Nephron progenitor cell (in vitro differentiated cells): ENCODE data around the gene INSC.

Experiments
- DNase-seq: peaks from one replicate; pipeline ENCODE4 v3.0.0; 2021
- H3K27ac Mint-ChIP-seq: 2 replicates; pipeline ENCODE4 v1.8.0; 2021; ENCODE audit warnings: mild to moderate bottlenecking, moderate library complexity, mixed read lengths
- H3K27me3 Mint-ChIP-seq: 2 replicates; pipeline ENCODE4 v1.8.0; 2021; ENCODE audit warnings: mild to moderate bottlenecking, low read depth, mixed read lengths; ENCODE audit not compliant: poor library complexity
- H3K36me3 Mint-ChIP-seq: 2 replicates; pipeline ENCODE4 v1.8.0; 2021; ENCODE audit warnings: low read depth, mixed read lengths
- H3K4me1 Mint-ChIP-seq: 2 replicates; pipeline ENCODE4 v1.8.0; 2021; ENCODE audit warnings: mixed read lengths
- H3K4me3 Mint-ChIP-seq: 2 replicates; pipeline ENCODE4 v1.8.0; 2021; ENCODE audit warnings: mild to moderate bottlenecking, moderate library complexity, mixed read lengths
- H3K9me3 Mint-ChIP-seq: 2 replicates; pipeline ENCODE4 v1.8.0; 2021; ENCODE audit warnings: mild to moderate bottlenecking, moderate library complexity, mixed read lengths
- TF ChIP-seq, protein P1 (sequence below): fragments of 200-600 bp; sonication (generic); IDR thresholded peaks from 2 replicates; pipeline ENCODE4 v1.5.0; 2021; ENCODE audit warnings: antibody characterized with exemption

INSC gene

GRCh38 chr11:15195454-15196200 lies 80.9 kb downstream of the INSC start:
- H3K4me1 Mint-ChIP-seq, result no peaks in the 10 kb centered on the region
- TF ChIP-seq, protein P1, sequence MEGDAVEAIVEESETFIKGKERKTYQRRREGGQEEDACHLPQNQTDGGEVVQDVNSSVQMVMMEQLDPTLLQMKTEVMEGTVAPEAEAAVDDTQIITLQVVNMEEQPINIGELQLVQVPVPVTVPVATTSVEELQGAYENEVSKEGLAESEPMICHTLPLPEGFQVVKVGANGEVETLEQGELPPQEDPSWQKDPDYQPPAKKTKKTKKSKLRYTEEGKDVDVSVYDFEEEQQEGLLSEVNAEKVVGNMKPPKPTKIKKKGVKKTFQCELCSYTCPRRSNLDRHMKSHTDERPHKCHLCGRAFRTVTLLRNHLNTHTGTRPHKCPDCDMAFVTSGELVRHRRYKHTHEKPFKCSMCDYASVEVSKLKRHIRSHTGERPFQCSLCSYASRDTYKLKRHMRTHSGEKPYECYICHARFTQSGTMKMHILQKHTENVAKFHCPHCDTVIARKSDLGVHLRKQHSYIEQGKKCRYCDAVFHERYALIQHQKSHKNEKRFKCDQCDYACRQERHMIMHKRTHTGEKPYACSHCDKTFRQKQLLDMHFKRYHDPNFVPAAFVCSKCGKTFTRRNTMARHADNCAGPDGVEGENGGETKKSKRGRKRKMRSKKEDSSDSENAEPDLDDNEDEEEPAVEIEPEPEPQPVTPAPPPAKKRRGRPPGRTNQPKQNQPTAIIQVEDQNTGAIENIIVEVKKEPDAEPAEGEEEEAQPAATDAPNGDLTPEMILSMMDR, result no peak
- no peaks in the 10 kb centered on the region for H3K36me3 Mint-ChIP-seq
- no peak overlapping the region for H3K4me3 Mint-ChIP-seq
- H3K27ac Mint-ChIP-seq, result no peak overlapping the region
- H3K27me3 Mint-ChIP-seq, result peaks cover 21% of the 10 kb centered on the region
- no peak for DNase-seq
- no peaks in the 10 kb centered on the region for H3K9me3 Mint-ChIP-seq

DNA sequence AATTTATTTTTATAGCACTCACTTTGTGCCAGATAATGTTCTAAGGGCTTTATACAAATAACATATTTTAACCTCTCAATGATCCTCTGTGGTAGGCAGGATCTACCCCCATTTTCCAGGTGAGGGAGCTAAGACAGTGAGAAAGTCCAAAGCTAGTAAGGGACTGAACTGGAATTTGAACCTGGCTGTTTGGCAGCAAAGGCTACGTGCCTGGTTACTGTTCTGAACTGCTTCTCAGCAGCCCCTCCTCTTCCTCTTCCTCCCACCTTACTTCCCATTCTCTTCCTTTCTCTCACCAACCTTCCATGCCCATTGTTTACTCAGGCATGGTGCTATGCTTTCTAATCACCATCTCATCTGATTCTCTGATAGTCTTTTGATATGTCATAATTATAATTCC lies 82.0 kb downstream of the INSC start:
- Mint-ChIP-seq H3K4me1 (no peaks in the 10 kb centered on the region), H3K4me3 (no peak overlapping the region), H3K36me3 (no peaks in the 10 kb centered on the region), H3K27me3 (peaks cover 20% of the 10 kb centered on the region), H3K9me3 (no peaks in the 10 kb centered on the region), H3K27ac (no peak overlapping the region)
- no peak for DNase-seq
- TF ChIP-seq, protein P1, result no peak

DNA sequence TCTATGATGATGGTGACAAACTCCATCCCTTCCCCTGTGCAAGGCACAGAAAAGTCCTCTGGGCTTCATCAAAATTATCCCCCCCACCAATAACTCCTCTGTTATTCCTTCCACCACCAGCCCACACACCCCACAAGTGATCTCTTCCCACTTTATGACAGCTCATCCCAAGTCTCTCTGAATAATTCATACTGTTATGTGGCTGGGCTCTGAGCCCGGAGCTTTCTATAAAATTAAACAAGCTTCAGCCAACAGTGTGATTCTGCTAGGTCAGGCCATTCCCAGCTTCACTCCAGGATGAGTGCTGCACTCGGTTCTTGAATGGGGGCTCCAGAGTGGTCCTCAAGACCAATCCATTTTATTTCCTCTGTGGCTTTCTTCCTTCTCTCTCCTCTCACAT lies 83.0 kb downstream of the INSC start:
- no peaks in the 10 kb centered on the region for H3K9me3 Mint-ChIP-seq
- no peak for DNase-seq
- H3K36me3 Mint-ChIP-seq, result no peaks in the 10 kb centered on the region

GRCh38 chr11:15198284-15198683 lies 83.6 kb downstream of the INSC start:
- Mint-ChIP-seq H3K27ac (no peak overlapping the region), H3K4me1 (no peaks in the 10 kb centered on the region), H3K36me3 (no peaks in the 10 kb centered on the region), H3K27me3 (peaks cover 23% of the 10 kb centered on the region), H3K9me3 (no peaks in the 10 kb centered on the region), H3K4me3 (no peak overlapping the region)
- DNase-seq, result no peak
- TF ChIP-seq, protein P1, result no peak

More for the DNA sequence above, 83.0 kb downstream of the INSC start:
- TF ChIP-seq, protein P1, result no peak
- Mint-ChIP-seq H3K4me3 (no peak overlapping the region), H3K27ac (peak overlapping the region; percentile 68), H3K27me3 (peaks cover 23% of the 10 kb centered on the region), H3K4me1 (no peaks in the 10 kb centered on the region)

GRCh38 chr11:15199693-15200092 lies 85.0 kb downstream of the INSC start:
- Mint-ChIP-seq H3K9me3 (no peaks in the 10 kb centered on the region), H3K4me1 (no peaks in the 10 kb centered on the region), H3K4me3 (no peak overlapping the region), H3K27me3 (peaks cover 23% of the 10 kb centered on the region), H3K27ac (no peak overlapping the region), H3K36me3 (no peaks in the 10 kb centered on the region)
- DNase-seq, result no peak
- TF ChIP-seq, protein P1, result no peak

DNA sequence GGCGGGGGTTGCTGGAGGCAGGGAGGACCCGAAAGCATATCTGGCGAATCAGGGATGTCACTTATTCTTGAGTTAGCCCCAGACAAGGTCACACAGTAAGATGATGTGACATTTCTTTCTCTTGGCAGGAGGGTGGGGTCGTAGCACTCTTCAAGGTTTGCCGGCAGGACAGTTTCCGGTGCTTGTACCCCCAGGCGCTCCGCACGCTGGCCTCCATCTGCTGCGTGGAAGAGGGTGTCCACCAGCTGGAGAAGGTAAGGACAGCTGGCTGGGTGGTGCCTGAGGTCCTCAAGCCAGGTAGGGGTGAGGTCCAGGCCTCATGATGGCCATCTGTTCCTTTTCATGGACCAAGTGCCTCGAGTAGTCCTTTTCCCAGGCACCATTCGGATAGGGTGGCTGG lies 86.0 kb downstream of the INSC start:
- Mint-ChIP-seq H3K36me3 (no peaks in the 10 kb centered on the region), H3K4me3 (no peak overlapping the region), H3K4me1 (no peaks in the 10 kb centered on the region), H3K27ac (no peak overlapping the region), H3K27me3 (peaks cover 23% of the 10 kb centered on the region), H3K9me3 (no peaks in the 10 kb centered on the region)
- DNase-seq, result no peak
- TF ChIP-seq, protein P1, result no peak
